ENCODE data around the gene PRSS16. TPM values are rescaled to one million over a fixed set of nuclear protein-coding genes. Genes with fewer than 3 reads are reported as not detected.

PRSS16 gene
- total and polyA plus RNA-seq, 9 of the 15 experiments (the other 6 are each of a cell fraction or from before 2014, with no cell fraction given): 4.5 to 21.3 (median 12.1) TPM

GRCh38 chr6:27214126-27214601, 33.3 kb upstream of the PRSS16 start (continued):
- TF ChIP-seq FOXJ2 (tag; IDR thresholded peaks at IDR 0.05) (no peak), U2AF1 (optimal IDR thresholded peaks at IDR 0.05; ENCODE audit: low read depth, low read length) (no peak), MEF2A (IDR thresholded peaks at IDR 0.05; ENCODE audit: control insufficient read depth, low read depth, low read length) (no peak), TCF7 (IDR thresholded peaks at IDR 0.05; ENCODE audit: borderline replicate concordance) (no peak), ZBTB9 (CRISPR knock-in tag; IDR thresholded peaks at IDR 0.05) (no peak), ETS1 (conservative IDR thresholded peaks at IDR 0.05; ENCODE audit: control insufficient read depth, low read depth, low read length) (no peak), E2F3 (CRISPR knock-in tag; IDR thresholded peaks at IDR 0.05) (no peak), CBFB (CRISPR knock-in tag; IDR thresholded peaks at IDR 0.05) (no peak), ADNP (tag; IDR thresholded peaks at IDR 0.05) (peak; percentile 87; the same call in 1 of the 2 replicates), ILF3 (IDR thresholded peaks at IDR 0.05; ENCODE audit: borderline replicate concordance) (no peak), POLR2H (tag; IDR thresholded peaks at IDR 0.05; ENCODE audit: low read depth) (no peak), ILK (tag; IDR thresholded peaks at IDR 0.05; ENCODE audit: borderline replicate concordance, low read depth) (no peak), EP400 (IDR thresholded peaks at IDR 0.05) (no peak; the same call in 1 of the 2 replicates), ZBTB7A (IDR thresholded peaks at IDR 0.05; ENCODE audit: borderline replicate concordance, control insufficient read depth, low read depth, low read length) (no peak), C11orf30 (IDR thresholded peaks at IDR 0.05; ENCODE audit: low read depth) (no peak), MIER1 (IDR thresholded peaks at IDR 0.05; ENCODE audit: low read depth) (peak; percentile 52; the same call in 1 of the 2 replicates), BMI1 (IDR thresholded peaks at IDR 0.05; ENCODE audit: low read length) (no peak), MECOM (CRISPR knock-in tag; IDR thresholded peaks at IDR 0.05) (no peak), SRF (CRISPR knock-in tag; IDR thresholded peaks at IDR 0.05) (no peak), ZKSCAN3 (CRISPR knock-in tag; IDR thresholded peaks at IDR 0.05) (no peak), HNRNPLL (IDR thresholded peaks at IDR 0.05; ENCODE audit: low read depth, low read length, poor library complexity, severe bottlenecking) (no peak)
- TF ChIP-seq, protein P1, sequence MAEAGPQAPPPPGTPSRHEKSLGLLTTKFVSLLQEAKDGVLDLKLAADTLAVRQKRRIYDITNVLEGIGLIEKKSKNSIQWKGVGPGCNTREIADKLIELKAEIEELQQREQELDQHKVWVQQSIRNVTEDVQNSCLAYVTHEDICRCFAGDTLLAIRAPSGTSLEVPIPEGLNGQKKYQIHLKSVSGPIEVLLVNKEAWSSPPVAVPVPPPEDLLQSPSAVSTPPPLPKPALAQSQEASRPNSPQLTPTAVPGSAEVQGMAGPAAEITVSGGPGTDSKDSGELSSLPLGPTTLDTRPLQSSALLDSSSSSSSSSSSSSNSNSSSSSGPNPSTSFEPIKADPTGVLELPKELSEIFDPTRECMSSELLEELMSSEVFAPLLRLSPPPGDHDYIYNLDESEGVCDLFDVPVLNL (CRISPR knock-in tag; IDR thresholded peaks at IDR 0.05; ENCODE audit: low read depth): no peak
- TF ChIP-seq, protein P2, sequence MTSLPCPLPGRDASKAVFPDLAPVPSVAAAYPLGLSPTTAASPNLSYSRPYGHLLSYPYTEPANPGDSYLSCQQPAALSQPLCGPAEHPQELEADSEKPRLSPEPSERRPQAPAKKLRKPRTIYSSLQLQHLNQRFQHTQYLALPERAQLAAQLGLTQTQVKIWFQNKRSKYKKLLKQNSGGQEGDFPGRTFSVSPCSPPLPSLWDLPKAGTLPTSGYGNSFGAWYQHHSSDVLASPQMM (CRISPR knock-in tag; IDR thresholded peaks at IDR 0.05): no peak
- TF ChIP-seq, protein P3, sequence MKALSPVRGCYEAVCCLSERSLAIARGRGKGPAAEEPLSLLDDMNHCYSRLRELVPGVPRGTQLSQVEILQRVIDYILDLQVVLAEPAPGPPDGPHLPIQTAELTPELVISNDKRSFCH (CRISPR knock-in tag; IDR thresholded peaks at IDR 0.05): no peak
- TF ChIP-seq, protein P3 (tag; IDR thresholded peaks at IDR 0.05): no peak

Measured in K562 (cell line).